Stimulated activated CD8-positive, alpha-beta memory T cell treated with anti-CD3 and anti-CD28 coated beads, Interleukin-15, amount 100 ng/mL, for 48 hours (primary cell): Measurements from ENCODE around the gene ADORA1.

Source experiments
- DNase-seq, 2 donors: peaks; one replicate each; pipeline ENCODE4 v3.0.0-alpha.2; 2020; ENCODE audit warnings: low read depth in 2 of 2

ADORA1 gene

DNA sequence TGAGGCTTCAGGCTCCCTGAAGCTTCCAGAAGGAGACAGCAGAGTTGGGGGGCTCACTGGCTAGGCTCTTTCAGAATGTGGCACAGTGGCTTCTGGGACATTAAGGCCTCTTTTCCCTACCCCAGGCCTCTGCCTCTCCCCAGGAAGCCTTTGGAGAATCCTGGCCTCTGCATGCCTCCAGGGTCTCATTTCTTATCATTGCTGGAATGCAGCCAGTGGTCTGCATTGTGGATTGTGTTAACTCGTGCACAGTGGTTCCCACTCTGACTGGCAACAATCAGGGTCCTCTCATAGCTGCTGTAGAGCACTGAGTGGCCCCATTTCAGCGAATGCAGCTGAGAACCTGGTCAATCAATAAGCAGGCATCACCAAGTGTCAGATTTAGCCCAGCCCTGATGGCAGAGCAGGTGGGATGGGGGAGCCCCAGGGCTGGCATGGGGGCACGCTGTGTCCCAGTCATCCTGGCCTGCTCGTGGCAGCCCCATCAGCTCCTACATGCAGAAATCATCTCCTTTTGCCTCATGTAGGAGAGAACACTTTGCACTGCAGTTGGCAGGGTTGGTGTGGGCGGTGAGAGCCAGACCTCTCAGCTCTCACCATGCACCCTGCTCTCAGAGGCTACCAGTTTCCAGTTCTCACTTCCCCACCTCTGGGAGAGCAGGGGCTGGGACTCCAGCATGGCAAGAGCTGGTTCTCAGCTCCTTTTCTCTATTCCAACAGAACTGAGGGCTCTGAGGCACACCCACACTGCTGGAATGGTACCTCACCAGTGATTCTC lies 13.4 kb downstream of the ADORA1 start:
- no peak for DNase-seq

- DNase-seq, result no peak
Measured at GRCh38 chr1:203142124-203142523, 14.6 kb downstream of the ADORA1 start.

DNA sequence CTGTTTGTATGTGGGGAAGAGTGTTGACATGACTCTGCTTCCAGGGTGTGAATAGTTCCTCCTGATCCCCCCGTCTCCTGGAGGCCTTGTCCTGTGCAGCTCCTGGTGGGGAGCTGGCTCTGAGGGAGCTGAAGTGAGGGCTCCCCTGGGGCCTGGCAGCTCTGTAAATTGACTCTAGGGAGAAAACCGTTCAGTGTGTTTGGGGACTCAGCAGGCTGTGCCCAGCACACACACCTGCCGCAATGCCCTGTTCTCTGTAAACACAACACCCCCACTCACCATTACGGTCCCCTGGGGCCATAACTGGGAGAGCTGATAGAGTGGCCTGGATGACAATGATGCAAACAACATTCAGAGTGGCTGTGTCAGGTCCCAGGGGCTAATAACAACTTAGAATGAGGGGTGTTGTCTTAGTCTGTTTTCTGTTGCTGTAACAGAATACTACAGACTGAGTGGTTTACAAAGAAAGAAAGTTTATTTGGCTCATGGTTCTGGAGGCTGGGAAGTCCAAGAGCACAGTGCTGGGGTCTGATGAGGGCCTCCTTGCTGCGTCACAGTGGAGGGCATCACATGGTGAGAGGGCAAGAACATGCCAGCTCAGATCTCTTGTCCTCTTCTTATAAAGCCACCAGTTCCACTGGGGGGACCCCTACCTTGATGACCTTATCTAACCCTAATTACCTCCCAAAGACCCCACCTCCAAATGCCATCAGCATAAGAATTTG lies 15.3 kb downstream of the ADORA1 start:
- DNase-seq, result no peak

DNA sequence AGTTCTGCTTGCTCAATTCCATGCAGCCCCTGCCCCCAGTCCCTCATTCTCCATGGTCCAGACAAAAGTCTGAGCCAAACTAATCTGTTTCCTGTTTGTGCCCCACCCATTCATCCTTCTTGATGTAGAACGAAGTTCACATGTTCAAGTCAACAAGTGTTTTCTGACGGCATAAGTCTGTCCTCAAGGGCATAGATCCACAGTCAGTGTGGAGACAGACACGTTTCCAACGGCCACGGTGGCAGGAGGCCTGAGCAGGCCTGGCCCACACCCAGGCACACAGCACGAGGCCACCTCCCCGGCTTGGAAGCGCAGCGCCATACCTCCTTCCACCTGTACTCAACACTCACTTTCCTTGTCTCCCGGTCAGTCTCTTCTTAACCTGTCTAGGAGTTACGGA lies 16.1 kb downstream of the ADORA1 start:
- no peak for DNase-seq

- DNase-seq, result no peak
Measured at GRCh38 chr1:203144661-203145060, 17.1 kb downstream of the ADORA1 start.

GRCh38 chr1:203145321-203146041 lies 18.0 kb downstream of the ADORA1 start:
- no peak for DNase-seq

DNA sequence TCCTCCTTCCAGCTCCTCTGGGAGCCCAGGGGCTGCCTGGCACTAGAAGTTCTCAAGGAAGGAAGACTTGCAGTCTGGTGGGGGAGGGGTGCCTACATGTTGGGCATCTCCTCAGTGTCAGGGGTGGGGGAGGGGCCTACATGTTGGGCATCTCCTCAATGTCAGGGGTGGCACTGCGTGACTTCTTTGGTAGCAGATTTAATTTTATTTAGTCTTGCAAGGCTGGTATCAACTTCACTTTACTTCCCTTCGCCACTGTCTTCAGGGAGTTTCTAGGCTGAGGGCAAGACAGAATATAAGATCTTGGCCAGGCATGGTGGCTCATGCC lies 18.5 kb downstream of the ADORA1 start:
- DNase-seq, result no peak

DNA sequence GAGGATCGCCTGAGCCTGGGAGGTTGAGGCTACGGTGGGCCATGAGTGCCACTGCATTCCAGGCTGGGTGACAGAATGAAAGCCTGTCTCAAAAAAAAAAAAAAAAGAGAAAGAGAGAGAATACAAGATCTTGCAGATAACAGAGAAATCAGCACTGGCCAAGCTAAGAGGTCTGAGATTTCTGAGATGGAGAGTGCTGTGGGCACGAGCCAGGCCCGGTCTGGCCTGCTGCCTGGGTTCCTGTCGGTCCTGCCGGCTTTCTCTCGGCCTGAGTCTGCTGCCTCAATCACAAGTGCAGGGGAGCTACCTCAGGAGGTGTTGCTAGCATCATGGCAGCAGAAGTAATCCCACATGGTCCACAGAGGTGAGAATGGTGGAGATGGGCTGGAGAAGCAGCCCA lies 19.0 kb downstream of the ADORA1 start:
- no peak for DNase-seq

DNA sequence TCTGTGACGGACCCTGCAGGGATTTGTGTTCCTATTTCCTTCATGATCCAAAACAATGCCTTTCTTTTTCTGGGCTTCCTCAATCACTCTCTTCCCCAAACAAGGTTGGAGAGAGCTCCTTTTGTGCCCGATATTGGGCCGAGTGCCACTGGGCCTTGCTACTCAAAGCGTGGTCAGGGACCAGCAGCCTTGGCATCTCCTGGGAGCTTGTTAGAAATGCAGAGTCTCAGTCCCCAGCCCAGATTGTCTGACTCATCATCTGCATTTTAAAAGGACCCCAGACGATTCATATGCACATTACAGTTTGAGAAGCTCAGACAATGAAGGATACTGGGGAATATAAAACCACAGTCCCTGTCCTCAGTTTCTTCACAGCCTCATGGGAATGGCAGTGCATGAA lies 19.9 kb downstream of the ADORA1 start:
- DNase-seq, result no peak

GRCh38 chr1:203148127-203148526 lies 20.6 kb downstream of the ADORA1 start:
- no peak for DNase-seq

DNA sequence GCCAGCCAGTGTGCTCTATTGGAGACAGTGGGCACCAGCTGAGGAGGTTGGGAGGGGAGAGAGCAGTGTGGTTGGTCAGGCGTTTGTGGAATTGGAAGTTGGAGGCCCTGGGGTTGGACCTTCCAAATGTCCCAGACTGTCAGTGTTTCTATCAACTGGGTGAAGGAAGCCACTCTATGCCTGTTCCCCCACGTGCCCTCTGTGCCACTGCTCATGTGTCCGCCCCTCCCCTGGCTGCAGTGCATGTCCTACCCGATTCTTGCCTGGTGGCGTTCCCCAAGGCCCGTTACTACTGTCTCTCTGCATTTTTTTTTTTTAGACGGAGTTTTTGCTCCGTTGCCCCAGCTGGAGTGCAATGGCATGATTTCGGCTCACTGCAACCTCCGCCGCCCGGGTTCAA lies 21.1 kb downstream of the ADORA1 start:
- no peak for DNase-seq

- DNase-seq, result no peak
Measured at GRCh38 chr1:203149188-203149840, 21.8 kb downstream of the ADORA1 start.

DNA sequence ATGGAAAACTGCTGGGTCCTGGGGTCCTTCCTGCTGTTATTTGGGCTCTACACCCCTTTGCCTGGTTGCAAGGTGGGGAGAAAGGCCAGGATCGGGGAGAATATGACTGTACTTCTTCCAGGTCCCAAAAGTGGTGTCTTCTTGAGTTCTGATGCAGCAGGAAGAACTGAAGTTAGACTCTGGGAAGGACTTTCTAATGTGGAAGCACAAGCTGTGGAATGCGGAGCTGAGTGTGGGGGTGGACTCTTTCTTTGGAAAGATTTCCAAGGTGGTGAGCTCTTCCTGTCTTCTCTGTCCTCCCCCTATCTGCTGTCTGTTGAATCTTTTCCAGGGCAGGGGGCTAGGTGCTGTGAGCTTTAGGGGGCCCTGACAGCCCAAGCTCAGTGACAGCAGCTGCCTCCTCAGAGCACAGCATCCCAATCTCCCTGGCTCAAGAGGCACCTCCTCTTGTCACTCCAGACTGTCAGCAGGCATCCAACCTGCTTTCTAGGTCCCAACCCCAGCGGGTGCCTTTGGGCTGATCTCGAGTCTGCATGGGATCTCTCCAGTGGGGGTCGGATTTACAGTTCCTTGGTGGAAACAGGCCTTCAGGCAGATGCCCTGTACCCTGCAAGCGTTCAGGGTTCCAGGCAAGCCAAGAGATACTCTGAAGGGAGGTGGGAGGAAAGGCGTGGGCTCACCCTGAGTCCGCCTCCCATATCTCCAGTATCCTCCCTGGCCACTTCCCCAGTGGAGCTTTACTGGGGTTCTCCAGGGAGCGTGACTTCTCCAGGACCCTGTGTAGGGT lies 23.2 kb downstream of the ADORA1 start:
- DNase-seq, result no peak

DNA sequence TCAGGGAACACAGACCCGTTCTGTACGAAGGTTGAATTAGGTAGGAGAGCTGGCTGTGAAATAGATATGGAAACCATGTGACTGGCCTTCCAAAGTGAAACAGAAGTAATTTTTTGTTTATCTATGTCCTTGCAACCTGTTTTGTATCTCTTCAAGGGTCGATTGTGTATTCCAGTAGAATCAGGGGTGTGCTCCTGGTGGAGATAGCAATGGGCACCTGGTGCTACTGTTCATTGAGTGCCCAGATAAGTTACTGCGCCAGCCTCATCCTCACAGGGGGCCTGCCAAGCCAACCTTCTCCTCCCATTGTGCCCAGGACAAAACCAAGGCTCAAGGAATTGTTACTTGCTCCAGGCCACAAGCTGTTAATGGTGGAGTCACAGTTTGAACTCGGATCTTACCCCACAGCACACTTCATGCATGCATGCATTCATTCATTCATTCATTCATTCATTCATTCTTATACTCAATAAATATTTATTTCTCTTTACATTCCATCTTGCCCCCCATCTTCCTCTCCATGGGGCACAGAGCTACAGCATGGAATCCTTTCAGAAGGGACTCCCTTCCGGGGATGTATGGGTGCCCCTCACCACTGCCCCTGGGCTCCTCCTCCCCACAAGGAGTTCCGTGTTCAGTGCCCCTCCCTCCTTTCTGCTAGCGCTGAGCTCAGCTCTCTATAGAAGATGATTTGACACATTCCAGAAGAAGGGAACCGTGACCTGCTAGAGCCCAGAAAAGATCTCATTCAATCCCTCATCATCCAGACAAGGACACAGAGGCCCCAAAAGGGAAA lies 24.0 kb downstream of the ADORA1 start:
- DNase-seq, result no peak

DNA sequence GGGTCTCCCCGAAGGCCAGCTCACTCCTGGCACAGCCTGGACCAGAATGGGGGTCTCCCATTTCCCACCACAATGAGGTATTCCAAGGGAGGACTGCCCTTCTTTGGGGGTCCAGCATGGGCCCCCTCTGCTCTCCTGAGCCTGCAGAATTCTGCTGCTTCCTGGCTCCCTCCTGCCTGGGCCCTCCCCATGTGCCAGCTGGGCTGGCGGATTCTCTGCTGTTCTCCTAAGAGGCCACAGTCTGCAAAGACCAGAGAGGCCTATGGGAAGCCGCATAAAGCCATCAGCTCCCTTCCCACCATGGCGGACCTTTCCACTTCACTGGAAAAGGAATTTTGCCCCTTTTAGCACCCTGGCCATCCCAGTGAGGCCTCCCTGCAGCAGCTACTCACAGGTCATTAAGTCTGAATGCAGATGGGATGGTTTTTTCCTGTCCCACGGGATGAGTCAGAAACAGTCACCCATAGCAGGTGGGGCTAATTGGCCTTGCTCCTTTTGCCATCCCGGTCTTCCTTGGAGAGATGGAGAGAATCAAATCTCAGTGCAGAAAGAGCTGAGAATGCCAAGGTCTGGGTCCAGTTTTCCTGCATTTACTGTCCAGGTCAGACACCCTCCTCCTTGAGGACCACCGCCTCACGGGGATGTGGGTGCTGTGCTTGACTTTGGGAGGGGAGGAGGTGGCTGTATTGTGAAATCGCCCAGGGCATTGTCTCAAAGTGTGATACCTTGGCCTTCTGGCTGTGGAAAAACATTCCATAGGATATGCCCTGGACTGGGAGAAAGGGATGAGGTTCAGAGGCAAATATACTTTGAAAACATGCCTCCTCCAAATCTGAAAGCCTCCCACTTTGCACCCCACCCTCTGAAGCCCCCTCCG lies 24.9 kb downstream of the ADORA1 start:
- no peak for DNase-seq

DNA sequence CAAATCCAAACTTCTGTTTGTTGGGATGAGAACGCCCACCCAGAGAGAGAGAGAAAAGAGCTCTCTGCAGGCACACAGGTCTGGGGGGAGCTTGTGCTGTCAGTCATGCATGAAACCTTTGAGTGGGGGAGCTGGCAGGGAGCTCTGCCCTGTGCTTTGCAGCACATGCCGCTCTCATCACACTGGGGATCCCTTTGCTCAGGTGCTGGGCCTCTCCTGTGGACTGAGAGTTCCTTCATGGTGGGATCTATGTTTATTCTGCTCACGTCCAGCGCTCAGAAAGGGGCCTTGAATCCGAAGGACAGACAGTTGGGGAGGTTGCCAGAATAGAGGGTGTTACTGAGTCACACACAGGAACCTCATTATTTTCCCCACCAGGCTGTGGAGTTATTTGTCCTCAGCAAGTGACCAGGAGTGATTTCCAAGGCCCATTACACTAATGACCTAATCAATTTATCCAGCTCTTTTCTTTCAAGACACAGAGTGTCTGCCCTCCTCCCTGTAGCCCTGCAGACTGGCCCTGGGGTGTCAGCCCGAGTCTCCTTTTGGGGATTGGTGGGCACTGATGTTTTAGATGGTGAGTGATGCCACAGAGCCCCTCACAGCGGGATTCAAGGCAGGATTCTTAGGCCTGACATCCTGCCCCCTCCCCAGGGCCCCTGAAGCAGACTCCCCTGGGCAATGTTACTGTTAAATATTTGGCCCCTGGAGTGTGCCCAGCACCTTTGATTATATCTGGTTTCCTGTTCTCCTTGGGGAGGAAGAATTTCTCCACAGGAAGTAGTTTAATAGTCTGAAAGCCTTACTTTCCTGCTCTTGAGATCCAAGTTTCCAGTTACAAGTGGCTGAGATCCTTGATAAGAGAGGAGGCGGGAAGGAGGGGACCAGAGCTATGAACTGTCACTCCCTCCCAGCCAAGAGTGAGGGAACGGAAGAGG lies 25.8 kb downstream of the ADORA1 start:
- no peak for DNase-seq

DNA sequence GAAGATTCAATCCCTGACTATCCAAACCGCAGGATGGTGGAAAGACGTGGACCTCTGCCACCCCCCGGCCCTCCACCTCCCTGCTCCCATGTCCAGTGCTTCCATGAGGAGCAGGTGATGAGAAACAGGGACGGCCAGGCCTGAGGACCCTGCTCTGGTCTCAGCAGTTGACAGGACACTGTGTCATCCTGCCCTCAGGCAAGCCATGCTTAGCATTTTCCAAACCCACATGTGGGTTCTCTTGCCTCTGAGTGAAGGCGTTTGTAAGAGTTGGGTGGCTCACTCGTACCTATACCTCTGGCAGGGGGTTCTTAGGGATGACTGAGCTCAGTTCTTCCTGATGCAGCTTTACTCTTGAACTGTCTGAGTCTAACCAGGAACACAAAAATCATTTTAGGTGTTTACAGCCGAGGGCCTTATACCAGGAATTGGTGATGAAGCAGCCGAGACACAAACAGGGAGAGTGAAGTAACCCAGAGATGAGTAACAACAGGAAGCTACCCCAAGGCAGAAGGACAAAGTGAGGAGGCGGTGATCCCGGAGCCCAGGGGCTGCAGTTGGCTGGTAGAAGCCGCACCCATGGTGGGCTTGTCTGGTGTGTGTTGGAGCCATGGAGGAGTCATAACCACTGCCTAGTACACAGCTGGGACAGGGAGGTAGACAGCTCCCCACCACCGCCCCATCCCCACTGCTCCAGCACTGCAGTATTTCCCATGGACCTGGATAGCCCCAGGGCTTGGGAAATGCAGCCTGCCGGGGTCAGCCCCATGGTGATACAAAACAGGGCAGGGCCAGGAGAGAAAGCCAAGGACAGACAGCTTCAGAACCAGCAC lies 26.7 kb downstream of the ADORA1 start:
- DNase-seq, result no peak

DNA sequence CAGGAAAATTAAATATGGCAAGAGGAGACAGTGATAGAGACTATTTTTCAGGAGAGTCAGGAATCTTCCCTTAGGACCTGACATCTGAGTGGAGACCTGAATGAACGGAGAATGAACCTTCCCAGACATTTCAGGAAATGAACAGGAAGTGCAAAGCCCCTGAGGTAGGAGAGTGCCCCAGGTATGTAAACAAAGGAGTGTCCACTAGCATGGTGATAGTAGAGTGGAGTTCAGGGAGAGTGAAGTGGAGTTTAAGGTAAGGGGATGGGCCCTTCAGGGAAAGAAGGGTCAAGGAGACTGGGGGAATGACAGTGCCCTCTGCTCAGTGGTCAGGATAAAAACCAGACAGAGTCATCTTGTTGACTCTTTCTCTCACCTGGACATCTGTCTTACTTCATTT lies 28.8 kb downstream of the ADORA1 start:
- DNase-seq, result no peak
